Stimulated activated CD4-positive, alpha-beta T cell treated with anti-CD3 and anti-CD28 coated beads, Interleukin-12 subunit alpha, Interleukin-12 subunit beta, amount 100 ng/mL, for 4 hours (primary cell): Measurements from ENCODE around the gene PIK3R1.

Source experiments
- DNase-seq: peaks from one replicate; pipeline ENCODE4 v3.0.0-alpha.2; 2020

The PIK3R1 gene

GRCh38 chr5:68215208-68215897, at the start of gene PIK3R1:
TSS of gene PIK3R1 (plus strand) at chr5:68215756. CDS start at chr5:68226676, 10,920 bp downstream.
- DNase-seq, result peak; percentile 96

DNA sequence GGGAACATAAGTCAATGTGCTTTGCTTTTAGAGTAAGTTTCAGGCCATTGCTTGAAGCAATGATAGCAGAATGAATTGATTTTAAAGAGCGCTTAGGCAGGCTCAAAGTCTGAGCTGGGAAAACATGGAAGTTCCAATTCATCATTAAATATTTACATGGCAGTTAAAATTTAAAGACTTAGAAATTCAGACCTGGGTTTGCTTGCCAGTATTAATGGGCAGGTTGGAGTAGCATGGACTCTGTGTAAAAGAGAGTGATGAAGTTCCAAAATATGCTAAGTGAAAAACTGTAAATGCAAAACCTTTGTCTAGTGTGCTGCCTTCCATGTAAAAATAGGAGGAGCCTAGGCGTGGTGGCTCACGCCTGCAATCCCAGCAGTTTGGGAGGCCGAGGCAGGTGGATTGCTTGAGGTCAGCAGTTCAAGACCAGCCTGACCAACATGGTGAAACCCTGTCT, 48.3 kb upstream of the PIK3R1 start:
- no peak for DNase-seq

DNA sequence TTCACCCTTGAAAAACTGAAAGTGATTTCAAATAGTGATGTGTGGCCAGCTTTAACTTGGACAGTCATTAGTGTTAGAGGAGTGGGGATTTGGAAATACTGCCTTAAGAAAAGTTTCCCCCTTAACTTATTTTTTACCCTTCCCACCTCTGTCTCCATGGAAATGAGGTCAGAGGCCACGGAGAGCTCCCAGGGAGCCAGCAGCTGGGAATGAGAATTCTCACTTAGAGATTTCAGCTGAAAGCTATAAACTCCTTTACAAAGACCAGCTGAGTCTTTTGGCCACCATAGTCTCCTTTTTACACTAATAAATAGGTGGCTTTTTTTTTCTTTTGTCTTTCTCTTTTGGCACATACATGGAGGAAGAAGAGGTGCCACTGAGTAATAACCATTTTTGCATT, 45.7 kb upstream of the PIK3R1 start:
- no peak for DNase-seq

GRCh38 chr5:68170826-68171558, 44.6 kb upstream of the PIK3R1 start:
- DNase-seq, result no peak

GRCh38 chr5:68172314-68172713, 43.2 kb upstream of the PIK3R1 start:
- no peak for DNase-seq

DNA sequence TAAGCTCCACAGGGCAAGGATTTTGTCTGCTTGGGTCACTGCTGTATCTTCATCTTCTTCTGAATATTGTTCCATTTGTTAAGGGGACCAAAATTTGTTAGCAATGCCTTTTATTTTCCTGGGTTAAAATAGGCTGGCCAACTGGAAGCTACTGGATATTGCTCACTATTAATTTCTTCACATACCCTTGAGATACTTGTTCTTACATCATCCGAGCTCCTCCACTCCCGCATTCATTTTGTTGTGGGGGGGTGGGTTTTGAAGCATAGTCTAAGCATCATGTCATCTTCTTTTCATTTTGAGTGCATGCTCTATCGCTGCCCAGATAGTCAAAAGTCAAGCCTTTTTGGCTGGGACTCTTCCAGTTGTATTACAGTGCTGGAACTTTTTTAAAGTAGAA, 42.5 kb upstream of the PIK3R1 start:
- no peak for DNase-seq

DNA sequence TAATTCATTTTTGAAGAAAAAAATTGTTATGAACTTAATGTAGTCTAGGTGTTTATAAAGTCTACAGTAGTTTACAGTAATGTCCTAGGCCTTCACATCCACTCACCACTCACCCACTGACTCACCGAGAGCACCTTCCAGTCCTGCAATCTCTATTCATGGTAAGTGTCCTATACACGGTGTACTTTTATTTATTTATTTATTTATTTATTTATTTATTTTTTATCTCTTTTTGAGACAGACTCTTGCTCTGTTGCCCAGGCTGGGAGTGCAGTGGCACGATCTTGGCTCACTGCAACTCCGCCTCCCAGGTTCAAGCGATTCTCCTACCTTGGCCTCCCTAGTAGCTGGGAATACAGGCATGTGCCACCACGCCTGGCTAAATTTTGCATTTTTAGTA, 39.3 kb upstream of the PIK3R1 start:
- DNase-seq, result no peak

DNA sequence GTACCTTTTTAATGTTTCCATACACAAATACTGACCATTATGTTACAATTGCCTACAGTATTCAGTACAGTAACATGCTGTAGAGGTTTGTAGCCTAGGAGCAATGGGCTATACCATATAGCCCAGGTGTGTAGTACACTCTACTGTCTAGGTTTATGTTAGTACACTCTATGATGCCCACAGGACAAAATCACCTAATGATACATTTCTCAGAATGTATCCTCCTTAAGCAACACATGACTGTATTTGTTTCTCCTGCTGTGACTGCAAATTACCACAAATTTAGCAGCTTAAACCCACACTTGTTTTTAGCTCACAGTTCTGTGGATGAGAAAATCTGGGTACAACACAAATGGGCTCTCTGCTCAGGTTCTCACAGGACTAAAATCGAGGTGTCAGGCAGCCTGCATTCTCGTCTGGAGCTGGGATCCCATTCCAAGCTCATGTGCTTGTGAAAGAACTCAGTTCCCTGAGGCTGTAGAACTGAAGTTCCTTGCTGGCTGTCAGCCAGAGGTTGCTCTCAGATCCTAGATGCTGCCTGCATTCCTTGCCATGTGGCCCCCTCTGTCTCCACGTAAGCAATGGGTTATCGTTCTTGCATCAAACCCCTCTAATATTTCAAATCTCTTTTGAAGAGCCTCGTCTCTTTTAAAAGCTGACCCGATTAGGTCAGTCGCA, 38.6 kb upstream of the PIK3R1 start:
- no peak for DNase-seq

DNA sequence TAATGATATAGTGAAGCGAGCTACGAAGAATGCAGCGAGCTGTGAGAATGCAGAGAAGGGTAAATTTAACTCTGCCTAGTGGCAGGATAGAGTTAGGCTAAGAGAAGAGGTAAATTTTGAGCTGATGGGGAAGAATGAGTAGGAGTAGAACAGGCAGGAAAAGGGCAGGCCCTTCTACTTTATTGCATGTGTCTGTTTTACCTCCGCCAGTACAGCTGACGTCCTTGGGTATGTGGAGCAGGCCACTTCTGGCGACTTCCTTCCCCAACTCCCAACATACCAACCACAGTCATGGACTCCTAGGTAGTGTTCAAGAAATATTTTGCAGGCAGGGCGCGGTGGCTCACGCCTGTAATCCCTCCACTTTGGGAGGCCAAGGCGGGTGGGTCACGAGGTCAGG, 37.9 kb upstream of the PIK3R1 start:
- DNase-seq, result no peak

DNA sequence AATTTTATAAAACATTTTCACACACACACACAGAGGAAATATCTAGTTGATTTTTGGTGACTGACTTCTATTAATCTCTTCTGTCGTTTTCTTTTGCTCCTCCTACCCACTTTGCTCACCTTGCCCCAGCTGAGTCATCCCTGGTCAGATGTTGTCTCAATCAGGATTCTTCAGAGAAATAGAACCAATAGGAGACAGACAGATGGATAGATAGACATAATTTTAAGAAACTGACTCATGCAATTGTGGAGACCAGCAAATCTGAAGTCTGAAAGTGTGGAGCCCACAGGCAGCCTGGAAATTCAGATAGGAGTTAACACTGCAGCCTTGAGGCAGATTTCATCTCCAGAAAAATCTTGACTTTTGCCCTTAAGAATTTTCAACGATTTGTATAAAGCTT, 37.0 kb upstream of the PIK3R1 start:
- no peak for DNase-seq

- no peak for DNase-seq
These were observed 35.2 kb upstream of the PIK3R1 start for GRCh38 chr5:68180121-68181038.

GRCh38 chr5:68181039-68181599, 34.4 kb upstream of the PIK3R1 start:
- no peak for DNase-seq

DNA sequence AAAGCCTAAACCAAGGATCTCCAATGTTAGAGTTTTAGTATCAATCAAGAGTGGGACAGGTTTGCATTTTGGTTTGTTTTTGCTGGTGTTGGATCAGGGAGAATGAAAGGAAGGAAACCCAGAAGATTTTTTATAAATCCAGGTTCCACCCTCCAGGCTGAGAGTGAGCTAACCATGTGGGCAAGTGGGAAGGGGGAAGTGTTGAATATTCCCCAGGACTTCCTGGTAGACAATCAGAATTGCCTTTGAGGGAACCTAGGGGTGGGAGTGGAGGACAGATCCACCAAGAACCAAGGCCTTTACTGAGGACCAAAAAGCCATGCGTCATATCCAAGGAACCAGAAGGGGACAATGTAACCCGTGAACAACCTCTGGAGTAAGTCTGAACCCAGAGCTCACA, 33.5 kb upstream of the PIK3R1 start:
- DNase-seq, result no peak

GRCh38 chr5:68182534-68182933, 33.0 kb upstream of the PIK3R1 start:
- DNase-seq, result no peak

DNA sequence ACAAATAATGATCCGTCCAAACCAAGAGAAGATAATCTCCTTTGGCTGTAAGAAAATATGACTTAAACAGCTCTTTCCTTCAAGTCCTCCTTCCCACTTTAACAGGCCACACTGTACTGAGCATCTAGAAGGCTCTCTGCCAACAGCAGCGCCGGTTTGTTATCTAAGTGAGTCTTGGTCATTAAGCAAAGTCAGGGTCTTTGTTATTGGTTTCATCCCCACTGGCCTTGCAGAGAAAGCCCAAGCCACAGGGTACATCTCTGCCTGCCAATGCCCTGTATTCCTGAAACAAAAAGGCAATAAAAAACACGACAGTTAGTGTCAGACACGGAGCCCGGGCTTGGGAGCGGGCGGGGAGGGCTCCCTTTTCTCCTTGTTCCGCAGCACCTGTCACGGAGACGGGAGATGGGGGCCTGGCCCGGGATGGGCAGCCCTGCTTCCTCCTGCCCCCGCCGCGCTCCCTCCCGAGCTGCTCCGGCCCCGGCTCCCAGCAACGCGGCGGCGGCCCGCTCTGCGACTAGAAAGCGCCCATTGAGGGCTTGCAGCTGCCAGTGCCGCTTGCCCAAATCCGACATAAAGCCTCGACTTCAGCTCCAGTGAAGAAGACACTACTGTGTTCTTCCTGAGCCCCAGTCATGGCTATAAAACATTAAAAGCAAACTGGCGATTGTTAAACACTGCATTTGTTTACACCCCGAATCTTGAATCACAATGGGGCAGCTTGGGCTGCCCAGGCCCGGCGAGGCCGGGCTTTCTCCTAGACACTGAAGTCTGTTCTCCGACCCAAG, 28.1 kb upstream of the PIK3R1 start:
- no peak for DNase-seq

GRCh38 chr5:68189171-68189570, 26.4 kb upstream of the PIK3R1 start:
- DNase-seq, result no peak

DNA sequence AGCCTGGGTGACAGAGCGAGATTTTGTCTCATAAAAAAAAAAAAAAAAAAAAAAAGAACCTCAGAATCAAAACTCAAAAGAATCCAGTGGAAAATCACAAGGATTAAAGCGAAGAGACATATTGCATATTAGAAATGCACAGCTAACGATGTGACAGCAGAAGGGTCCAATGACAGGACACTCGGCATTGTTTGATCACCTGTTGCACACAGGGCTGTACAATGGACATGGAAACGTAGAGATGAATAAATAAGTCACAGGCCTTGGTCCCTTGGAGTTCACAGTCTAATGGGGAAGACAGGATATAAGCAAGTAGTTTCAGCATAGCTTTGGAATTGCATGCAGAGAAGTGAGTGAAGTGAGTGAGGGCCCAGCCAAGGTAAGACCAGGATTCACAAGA, 25.9 kb upstream of the PIK3R1 start:
- no peak for DNase-seq

DNA sequence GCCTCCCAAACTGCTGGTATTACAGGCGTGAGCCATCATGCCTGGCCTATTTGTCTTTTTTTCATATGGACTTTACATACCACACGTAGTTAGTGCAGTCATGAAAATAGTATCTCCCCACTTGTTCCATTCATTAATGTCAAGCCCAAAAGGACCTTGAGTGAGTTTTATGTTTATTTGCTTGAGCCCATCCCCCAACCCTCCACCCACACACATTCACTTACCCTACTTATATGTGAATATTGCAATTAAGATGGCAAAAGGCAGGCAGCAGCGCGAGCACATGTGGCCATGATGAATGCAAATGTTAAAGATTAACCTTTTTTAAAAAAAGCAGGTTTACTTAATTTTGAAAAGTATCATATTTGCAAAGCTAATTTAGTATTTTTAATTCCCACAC, 24.9 kb upstream of the PIK3R1 start:
- DNase-seq, result no peak

DNA sequence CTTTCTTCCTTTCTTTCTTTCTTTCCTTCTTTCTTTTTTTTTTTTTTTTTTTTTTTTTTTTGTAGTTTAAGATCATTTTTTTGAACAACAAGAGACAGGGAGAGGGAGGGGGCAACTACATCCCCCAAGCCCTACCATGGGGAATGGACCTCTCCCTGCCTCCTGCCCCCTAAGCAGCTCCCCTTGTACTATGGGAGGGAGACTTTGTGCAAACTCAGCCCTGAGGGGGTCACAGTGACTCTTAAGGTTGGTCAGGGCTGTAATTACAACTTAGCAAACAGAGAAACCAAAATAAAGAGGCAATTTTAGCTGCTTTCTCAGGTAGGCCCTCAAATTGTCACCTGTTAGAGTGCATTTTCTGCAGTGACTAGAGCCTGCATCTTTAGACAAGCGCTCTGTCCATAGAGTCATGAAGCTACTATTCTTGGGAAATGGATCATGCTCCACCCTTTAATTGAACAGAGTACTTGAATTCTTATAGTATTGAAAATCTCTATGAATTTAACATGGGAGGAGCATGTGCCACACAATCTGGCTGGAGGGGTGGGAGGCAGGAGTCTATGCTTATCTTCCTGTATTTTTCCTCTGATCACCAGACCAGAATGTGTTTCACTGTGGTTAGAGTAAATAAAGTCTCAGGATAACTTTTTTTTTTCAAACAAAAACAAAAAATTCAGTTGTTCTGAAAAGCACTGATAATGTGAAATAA, 24.3 kb upstream of the PIK3R1 start:
- DNase-seq, result no peak

DNA sequence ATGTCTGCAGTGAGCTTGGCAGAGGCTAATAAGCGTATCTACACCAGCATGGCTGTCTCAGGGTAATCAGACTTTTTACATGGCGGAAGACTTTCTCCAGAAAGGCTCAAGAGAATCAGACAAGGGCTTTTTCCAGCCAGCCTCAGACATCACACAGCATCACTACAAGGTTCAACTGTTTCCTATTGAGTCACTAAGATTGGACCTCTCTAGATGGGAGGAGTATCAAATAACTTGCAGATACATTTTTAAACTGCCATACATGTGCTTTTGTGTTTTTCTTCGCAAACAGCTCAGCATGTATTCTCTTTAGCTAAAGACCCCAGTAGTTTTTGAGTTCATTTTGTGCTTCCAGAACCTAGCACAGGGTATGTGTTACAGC, 22.9 kb upstream of the PIK3R1 start:
- no peak for DNase-seq

DNA sequence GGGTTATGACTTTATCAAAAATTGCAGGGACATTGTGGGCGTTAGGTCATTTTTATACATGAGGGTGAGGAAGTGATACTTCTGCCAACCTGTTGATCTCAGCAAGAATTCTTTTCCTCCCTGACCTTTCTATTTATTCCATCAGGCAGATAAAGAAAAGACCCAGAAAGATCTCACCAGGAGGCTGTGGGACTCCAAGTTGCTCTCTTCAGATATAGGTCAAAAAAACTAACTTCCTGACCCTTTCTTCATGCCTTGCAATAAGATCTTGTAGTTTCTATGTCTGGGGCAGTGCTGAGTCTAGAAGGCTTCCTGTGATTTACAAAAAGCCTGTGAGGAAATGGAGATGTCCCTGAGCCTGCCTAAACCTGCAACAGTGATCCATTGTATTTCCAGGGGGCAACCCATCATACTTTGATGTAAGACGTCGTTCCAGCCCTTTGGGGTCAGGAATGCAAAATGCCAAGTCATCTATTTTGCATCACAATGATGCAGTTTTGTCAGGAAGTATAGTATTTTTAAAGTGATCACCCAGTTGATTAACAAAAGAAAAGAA, 22.0 kb upstream of the PIK3R1 start:
- no peak for DNase-seq
